ENCODE data around the gene TMEM165.

TMEM165 gene

GRCh38 chr4:55385201-55385649 is 10.5 kb upstream of the TMEM165 start:
- no peak for ATAC-seq (ENCODE audit: low read depth)

GRCh38 chr4:55386073-55386472 is 9.7 kb upstream of the TMEM165 start:
- no peak for DNase-seq (ENCODE audit: low spot score)
- H3K27me3 ChIP-seq (ENCODE audit: insufficient read depth, poor library complexity, severe bottlenecking), result no peaks in the 10 kb centered on the region
- H3K9me3 ChIP-seq (ENCODE audit: severe bottlenecking), result no peaks in the 10 kb centered on the region
- peak; percentile 67; the same call in 1 of the 3 replicates for ATAC-seq (ENCODE audit: low read depth)
- no peak for TF ChIP-seq CTCF (IDR thresholded peaks at IDR 0.05; ENCODE audit: poor library complexity, severe bottlenecking)
- H3K27ac ChIP-seq (ENCODE audit: poor library complexity, severe bottlenecking), result no peak overlapping the region
- no peak overlapping the region for H3K4me3 ChIP-seq (ENCODE audit: severe bottlenecking)
- no peaks in the 10 kb centered on the region for H3K4me1 ChIP-seq (ENCODE audit: insufficient read depth, poor library complexity, severe bottlenecking)
- no peaks in the 10 kb centered on the region for H3K36me3 ChIP-seq (ENCODE audit: low read depth)

More at GRCh38 chr4:55385201-55385649, 10.5 kb upstream of the TMEM165 start:
- no peak overlapping the region for H3K27ac ChIP-seq (ENCODE audit: poor library complexity, severe bottlenecking)
- no peaks in the 10 kb centered on the region for H3K36me3 ChIP-seq (ENCODE audit: low read depth)
- no peaks in the 10 kb centered on the region for H3K27me3 ChIP-seq (ENCODE audit: insufficient read depth, poor library complexity, severe bottlenecking)
- TF ChIP-seq CTCF (IDR thresholded peaks at IDR 0.05; ENCODE audit: poor library complexity, severe bottlenecking), result no peak
- no peak for DNase-seq (ENCODE audit: low spot score)
- no peaks in the 10 kb centered on the region for H3K4me1 ChIP-seq (ENCODE audit: insufficient read depth, poor library complexity, severe bottlenecking)
- no peak overlapping the region for H3K4me3 ChIP-seq (ENCODE audit: severe bottlenecking)
- H3K9me3 ChIP-seq (ENCODE audit: severe bottlenecking), result no peaks in the 10 kb centered on the region

- DNase-seq (ENCODE audit: low spot score) (no peak), ATAC-seq (ENCODE audit: low read depth) (no peak)
- Histone ChIP-seq H3K4me1 (ENCODE audit: insufficient read depth, poor library complexity, severe bottlenecking) (no peaks in the 10 kb centered on the region), H3K4me3 (ENCODE audit: severe bottlenecking) (no peak overlapping the region), H3K27ac (ENCODE audit: poor library complexity, severe bottlenecking) (no peak overlapping the region), H3K36me3 (ENCODE audit: low read depth) (no peaks in the 10 kb centered on the region), H3K9me3 (ENCODE audit: severe bottlenecking) (no peaks in the 10 kb centered on the region), H3K27me3 (ENCODE audit: insufficient read depth, poor library complexity, severe bottlenecking) (no peaks in the 10 kb centered on the region)
- no peak for TF ChIP-seq CTCF (IDR thresholded peaks at IDR 0.05; ENCODE audit: poor library complexity, severe bottlenecking)
Measured at GRCh38 chr4:55386840-55387239, 8.9 kb upstream of the TMEM165 start.

- H3K27me3 ChIP-seq (ENCODE audit: insufficient read depth, poor library complexity, severe bottlenecking), result no peaks in the 10 kb centered on the region
- H3K4me3 ChIP-seq (ENCODE audit: severe bottlenecking), result no peak overlapping the region
- H3K4me1 ChIP-seq (ENCODE audit: insufficient read depth, poor library complexity, severe bottlenecking), result peaks cover 5% of the 10 kb centered on the region
- TF ChIP-seq CTCF (IDR thresholded peaks at IDR 0.05; ENCODE audit: poor library complexity, severe bottlenecking), result no peak
- H3K36me3 ChIP-seq (ENCODE audit: low read depth), result peaks cover 18% of the 10 kb centered on the region
- H3K9me3 ChIP-seq (ENCODE audit: severe bottlenecking), result peaks cover 2% of the 10 kb centered on the region
- no peak for DNase-seq (ENCODE audit: low spot score)
- ATAC-seq (ENCODE audit: low read depth), result no peak
- H3K27ac ChIP-seq (ENCODE audit: poor library complexity, severe bottlenecking), result no peak overlapping the region
Measured at GRCh38 chr4:55393461-55394320, 2.1 kb upstream of the TMEM165 start.

GRCh38 chr4:55395218-55395528 is 584 bp upstream of the TMEM165 start:
- Histone ChIP-seq H3K4me1 (ENCODE audit: insufficient read depth, poor library complexity, severe bottlenecking) (peaks cover 15% of the 10 kb centered on the region), H3K27ac (ENCODE audit: poor library complexity, severe bottlenecking) (peak overlapping the region; percentile 82), H3K36me3 (ENCODE audit: low read depth) (peaks cover 29% of the 10 kb centered on the region), H3K27me3 (ENCODE audit: insufficient read depth, poor library complexity, severe bottlenecking) (no peaks in the 10 kb centered on the region), H3K4me3 (ENCODE audit: severe bottlenecking) (peak overlapping the region; percentile 88), H3K9me3 (ENCODE audit: severe bottlenecking) (peaks cover 2% of the 10 kb centered on the region)
- no peak for ATAC-seq (ENCODE audit: low read depth)
- DNase-seq (ENCODE audit: low spot score), result no peak
- TF ChIP-seq CTCF (IDR thresholded peaks at IDR 0.05; ENCODE audit: poor library complexity, severe bottlenecking), result no peak
